ENCODE data around the gene KCNMB2. TPM values are rescaled to one million over a fixed set of nuclear protein-coding genes. Genes with fewer than 3 reads are reported as not detected.

Gene KCNMB2
- polyA plus RNA-seq, 1 of the 3 experiments (the other 2 are of a cell fraction) = not detected

DNA sequence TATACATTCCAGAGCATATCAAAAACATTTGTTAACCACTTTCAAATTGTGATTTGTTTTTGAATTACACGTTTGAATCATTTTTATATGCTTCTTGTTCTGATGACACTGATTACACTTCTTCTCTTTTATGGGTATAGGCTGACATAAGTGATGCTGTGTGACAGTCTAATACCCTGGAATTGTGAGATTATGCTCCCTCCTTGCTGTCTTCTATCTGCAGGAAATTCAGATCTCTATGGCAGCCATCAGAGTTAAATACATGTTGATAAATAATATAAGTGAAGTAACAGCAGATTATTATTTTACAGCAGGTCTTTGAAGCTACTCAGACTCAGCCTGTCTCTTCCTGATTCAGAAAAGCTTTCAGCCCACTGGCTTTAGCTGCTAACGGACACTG is 286.5 kb downstream of the KCNMB2 start:
- H3K9ac ChIP-seq = no peak overlapping the region
- H3K4me2 ChIP-seq = no peak overlapping the region
- H3K27me3 ChIP-seq (ENCODE audit: insufficient read depth) = no peaks in the 10 kb centered on the region
- no peaks in the 10 kb centered on the region for H3K36me3 ChIP-seq (replicated peaks in 1 of 2; ENCODE audit: control insufficient read depth in 1 of 2, insufficient read depth in 2 of 2, low read length in 1 of 2)
- H4K20me1 ChIP-seq (ENCODE audit: insufficient read depth) = no peaks in the 10 kb centered on the region
- WGBS (ENCODE audit: low lambda C conversion rate) = 9% methylated on average over 2 of the region's 2 CpGs
- TF ChIP-seq MAX (IDR thresholded peaks at IDR 0.05; ENCODE audit: low read depth) (no peak), TEAD4 (IDR thresholded peaks at IDR 0.05; ENCODE audit: borderline replicate concordance, insufficient read depth) (no peak), GABPA (IDR thresholded peaks at IDR 0.05; ENCODE audit: low read depth) (no peak), EP300 (IDR thresholded peaks at IDR 0.05; ENCODE audit: borderline replicate concordance in 1 of 2, low read depth in 1 of 2, low read length in 1 of 2) (no peak), RFX5 (IDR thresholded peaks at IDR 0.05; ENCODE audit: low read length) (no peak), RXRA (IDR thresholded peaks at IDR 0.05; ENCODE audit: borderline replicate concordance, low read depth) (no peak), FOSL2 (IDR thresholded peaks at IDR 0.05; ENCODE audit: borderline replicate concordance, low read depth) (no peak), FOXM1 (IDR thresholded peaks at IDR 0.05; ENCODE audit: low read depth) (no peak), REST (IDR thresholded peaks at IDR 0.05; ENCODE audit: low read depth, low read length) (no peak), TCF12 (IDR thresholded peaks at IDR 0.05) (no peak), IRF3 (IDR thresholded peaks at IDR 0.05; ENCODE audit: low read depth, low read length) (no peak), USF2 (IDR thresholded peaks at IDR 0.05; ENCODE audit: borderline replicate concordance, low read depth, low read length) (no peak), TAF1 (IDR thresholded peaks at IDR 0.05; ENCODE audit: borderline replicate concordance, low read depth, low read length) (no peak), JUND (IDR thresholded peaks at IDR 0.05) (no peak), ELF1 (IDR thresholded peaks at IDR 0.05) (no peak), CHD2 (IDR thresholded peaks at IDR 0.05; ENCODE audit: low read length, partially characterized antibody) (no peak)
- TF ChIP-seq, protein P1, sequence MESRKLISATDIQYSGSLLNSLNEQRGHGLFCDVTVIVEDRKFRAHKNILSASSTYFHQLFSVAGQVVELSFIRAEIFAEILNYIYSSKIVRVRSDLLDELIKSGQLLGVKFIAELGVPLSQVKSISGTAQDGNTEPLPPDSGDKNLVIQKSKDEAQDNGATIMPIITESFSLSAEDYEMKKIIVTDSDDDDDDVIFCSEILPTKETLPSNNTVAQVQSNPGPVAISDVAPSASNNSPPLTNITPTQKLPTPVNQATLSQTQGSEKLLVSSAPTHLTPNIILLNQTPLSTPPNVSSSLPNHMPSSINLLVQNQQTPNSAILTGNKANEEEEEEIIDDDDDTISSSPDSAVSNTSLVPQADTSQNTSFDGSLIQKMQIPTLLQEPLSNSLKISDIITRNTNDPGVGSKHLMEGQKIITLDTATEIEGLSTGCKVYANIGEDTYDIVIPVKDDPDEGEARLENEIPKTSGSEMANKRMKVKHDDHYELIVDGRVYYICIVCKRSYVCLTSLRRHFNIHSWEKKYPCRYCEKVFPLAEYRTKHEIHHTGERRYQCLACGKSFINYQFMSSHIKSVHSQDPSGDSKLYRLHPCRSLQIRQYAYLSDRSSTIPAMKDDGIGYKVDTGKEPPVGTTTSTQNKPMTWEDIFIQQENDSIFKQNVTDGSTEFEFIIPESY (IDR thresholded peaks at IDR 0.05; ENCODE audit: borderline replicate concordance, low read depth) = no peak
- TF ChIP-seq, protein P2, sequence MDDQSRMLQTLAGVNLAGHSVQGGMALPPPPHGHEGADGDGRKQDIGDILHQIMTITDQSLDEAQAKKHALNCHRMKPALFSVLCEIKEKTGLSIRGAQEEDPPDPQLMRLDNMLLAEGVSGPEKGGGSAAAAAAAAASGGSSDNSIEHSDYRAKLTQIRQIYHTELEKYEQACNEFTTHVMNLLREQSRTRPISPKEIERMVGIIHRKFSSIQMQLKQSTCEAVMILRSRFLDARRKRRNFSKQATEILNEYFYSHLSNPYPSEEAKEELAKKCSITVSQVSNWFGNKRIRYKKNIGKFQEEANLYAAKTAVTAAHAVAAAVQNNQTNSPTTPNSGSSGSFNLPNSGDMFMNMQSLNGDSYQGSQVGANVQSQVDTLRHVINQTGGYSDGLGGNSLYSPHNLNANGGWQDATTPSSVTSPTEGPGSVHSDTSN (IDR thresholded peaks at IDR 0.05) = no peak
- no peaks in the 10 kb centered on the region for H3K79me2 ChIP-seq (ENCODE audit: insufficient read depth)
- POLR2A ChIA-PET = no interaction called here
- no peak overlapping the region for H3K4me3 ChIP-seq (ENCODE audit: low read depth in 2 of 2, low read length in 1 of 2)
- H3K9me2 ChIP-seq = no peaks in the 10 kb centered on the region
- H2AFZ ChIP-seq (ENCODE audit: low read depth) = no peak overlapping the region
- H3K4me1 ChIP-seq (ENCODE audit: control insufficient read depth in 1 of 2, insufficient read depth in 2 of 2, low read depth in 1 of 2, low read length in 1 of 2) = no peaks in the 10 kb centered on the region; a peak in 1 of 4 replicates
- H3F3A ChIP-seq (replicated peaks; ENCODE audit: insufficient read depth) = no peaks in the 10 kb centered on the region
- no peak overlapping the region for H3K27ac ChIP-seq (ENCODE audit: low read depth in 2 of 2, low read length in 1 of 2)
- H3K9me3 ChIP-seq = no peaks in the 10 kb centered on the region
- CTCF ChIA-PET = no interaction called here
- DNase-seq = no peak

Measured in SK-N-SH (cell line).